Neural progenitor cell (in vitro differentiated cells): Measurements from ENCODE around the gene TRAF3. TPM values are rescaled to one million over a fixed set of nuclear protein-coding genes. Genes with fewer than 3 reads are reported as not detected.

ENCODE experiments used
- DNase-seq: peaks from one replicate; pipeline ENCODE4 v3.0.0-alpha.2; 2016; ENCODE audit warnings: low spot score
- H2AFZ ChIP-seq: fragments of 200-600 bp; sonication (generic); replicated peaks from 2 replicates; pipeline ENCODE4 v1.6.1; 2016; ENCODE audit warnings: antibody characterized with exemption
- H3F3A ChIP-seq: fragments of 200-600 bp; sonication (generic); 2 replicates; pipeline ENCODE4 v1.6.1; 2016; ENCODE audit warnings: antibody characterized with exemption, low read depth
- H3K27ac ChIP-seq: fragments of 200-600 bp; sonication (generic); 2 replicates; pipeline ENCODE4 v1.5.1; 2016; ENCODE audit warnings: mild to moderate bottlenecking
- H3K27me3 ChIP-seq: fragments of 200-600 bp; sonication (generic); 2 replicates; pipeline ENCODE4 v1.6.1; 2016; ENCODE audit warnings: mild to moderate bottlenecking, moderate library complexity
- H3K36me3 ChIP-seq: fragments of 200-600 bp; sonication (generic); 2 replicates; pipeline ENCODE4 v1.5.1; 2016
- H3K4me1 ChIP-seq: fragments of 200-600 bp; sonication (generic); 2 replicates; pipeline ENCODE4 v1.6.1; 2016; ENCODE audit warnings: mixed run types
- H3K4me2 ChIP-seq: fragments of 200-600 bp; sonication (generic); 2 replicates; pipeline ENCODE4 v1.6.1; 2016
- H3K4me3 ChIP-seq: fragments of 200-600 bp; sonication (generic); 2 replicates; pipeline ENCODE4 v1.5.1; 2016
- H3K79me2 ChIP-seq: fragments of 200-600 bp; sonication (generic); 2 replicates; pipeline ENCODE4 v1.6.1; 2016; ENCODE audit warnings: low read depth
- H3K9ac ChIP-seq: fragments of 200-600 bp; sonication (generic); 2 replicates; pipeline ENCODE4 v1.6.1; 2016
- H3K9me3 ChIP-seq: fragments of 200-600 bp; sonication (generic); 2 replicates; pipeline ENCODE4 v1.5.1; 2016; ENCODE audit warnings: low read depth
- H4K20me1 ChIP-seq: fragments of 200-600 bp; sonication (generic); 2 replicates; pipeline ENCODE4 v1.6.1; 2016; ENCODE audit warnings: low read depth
- H3K27ac Mint-ChIP-seq: 3 replicates; pipeline ENCODE4 v1.8.0; 2021; ENCODE audit warnings: mixed read lengths
- H3K27me3 Mint-ChIP-seq: 2 replicates; pipeline ENCODE4 v1.8.0; 2022; ENCODE audit warnings: low read depth, mild to moderate bottlenecking, inconsistent platforms, moderate library complexity, mixed read lengths; ENCODE audit not compliant: insufficient read depth
- H3K36me3 Mint-ChIP-seq: 3 replicates; pipeline ENCODE4 v1.8.0; 2021; ENCODE audit warnings: mixed read lengths
- H3K4me1 Mint-ChIP-seq: 3 replicates; pipeline ENCODE4 v1.8.0; 2021; ENCODE audit warnings: mixed read lengths
- H3K4me3 Mint-ChIP-seq: 3 replicates; pipeline ENCODE4 v1.8.0; 2021; ENCODE audit warnings: mild to moderate bottlenecking, moderate library complexity, mixed read lengths
- H3K9me3 Mint-ChIP-seq: 3 replicates; pipeline ENCODE4 v1.8.0; 2020; ENCODE audit warnings: mixed read lengths
- EZH2 ChIP-seq: fragments of 200-600 bp; sonication (generic); IDR thresholded peaks from 2 replicates; pipeline ENCODE4 v1.6.1; 2017; ENCODE audit warnings: antibody characterized with exemption, mild to moderate bottlenecking, moderate library complexity
- EZH2phosphoT487 ChIP-seq: fragments of 200-600 bp; sonication (generic); IDR thresholded peaks from 2 replicates; pipeline ENCODE4 v1.6.1; 2017; ENCODE audit warnings: antibody characterized with exemption
- total RNA-seq: library from RNA; depleted of rRNA; stranded (reverse); fragments of >200 nt; gene quantifications from 2 replicates; pipeline ENCODE4 v1.2.3, GENCODE V29; 2015; ENCODE audit warnings: low replicate concordance
- TF ChIP-seq, protein P1 (sequence below): fragments of 200-600 bp; sonication (generic); IDR thresholded peaks from 2 replicates; pipeline ENCODE4 v1.5.1; 2017; ENCODE audit warnings: antibody characterized with exemption, mild to moderate bottlenecking

The TRAF3 gene
- total RNA-seq, 1 donor from 2014 or later = 18.1 TPM

DNA sequence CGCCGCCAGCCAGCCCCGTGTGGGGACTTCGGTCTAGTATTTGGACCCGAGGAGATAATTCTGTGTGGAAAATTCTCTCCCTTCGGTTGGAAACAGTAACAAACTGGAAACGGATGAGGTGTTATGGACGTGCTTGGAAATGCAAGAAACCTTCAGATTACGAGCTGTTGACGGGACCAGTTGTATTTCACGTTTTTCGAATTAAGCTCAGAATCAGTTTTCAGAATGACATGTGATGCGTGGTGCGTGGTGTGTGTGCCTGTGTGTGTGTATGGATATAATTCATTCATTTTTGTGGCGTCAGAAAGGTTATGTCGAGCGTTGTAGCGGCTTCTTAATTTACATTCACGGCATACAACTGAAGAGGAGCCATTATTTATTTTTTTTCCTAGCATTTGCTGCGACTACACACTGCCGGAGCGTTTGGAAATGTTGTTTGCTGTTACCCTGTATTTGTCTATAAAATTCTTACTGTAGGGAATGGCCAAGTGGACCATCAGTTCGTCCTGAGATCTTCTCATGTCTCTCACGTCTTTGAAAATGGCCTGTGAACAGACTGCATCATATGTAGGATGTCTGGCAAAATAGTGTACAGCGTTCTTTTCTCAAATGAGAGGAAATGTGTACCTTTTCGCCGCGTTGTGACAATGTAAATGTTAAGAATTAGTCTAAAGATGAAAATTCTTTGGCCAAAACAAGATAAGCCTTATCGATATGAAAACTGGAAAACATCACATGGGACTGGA, 1.3 kb downstream of the TRAF3 start:
- H3K4me3 ChIP-seq = peak overlapping the region; percentile 94
- no peaks in the 10 kb centered on the region for H3K36me3 Mint-ChIP-seq
- peaks cover 41% of the 10 kb centered on the region for H3K79me2 ChIP-seq
- TF ChIP-seq, protein P1, sequence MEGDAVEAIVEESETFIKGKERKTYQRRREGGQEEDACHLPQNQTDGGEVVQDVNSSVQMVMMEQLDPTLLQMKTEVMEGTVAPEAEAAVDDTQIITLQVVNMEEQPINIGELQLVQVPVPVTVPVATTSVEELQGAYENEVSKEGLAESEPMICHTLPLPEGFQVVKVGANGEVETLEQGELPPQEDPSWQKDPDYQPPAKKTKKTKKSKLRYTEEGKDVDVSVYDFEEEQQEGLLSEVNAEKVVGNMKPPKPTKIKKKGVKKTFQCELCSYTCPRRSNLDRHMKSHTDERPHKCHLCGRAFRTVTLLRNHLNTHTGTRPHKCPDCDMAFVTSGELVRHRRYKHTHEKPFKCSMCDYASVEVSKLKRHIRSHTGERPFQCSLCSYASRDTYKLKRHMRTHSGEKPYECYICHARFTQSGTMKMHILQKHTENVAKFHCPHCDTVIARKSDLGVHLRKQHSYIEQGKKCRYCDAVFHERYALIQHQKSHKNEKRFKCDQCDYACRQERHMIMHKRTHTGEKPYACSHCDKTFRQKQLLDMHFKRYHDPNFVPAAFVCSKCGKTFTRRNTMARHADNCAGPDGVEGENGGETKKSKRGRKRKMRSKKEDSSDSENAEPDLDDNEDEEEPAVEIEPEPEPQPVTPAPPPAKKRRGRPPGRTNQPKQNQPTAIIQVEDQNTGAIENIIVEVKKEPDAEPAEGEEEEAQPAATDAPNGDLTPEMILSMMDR = no peak
- TF ChIP-seq EZH2 = peak; percentile 57
- no peak for DNase-seq
- peaks cover 10% of the 10 kb centered on the region for H3K4me1 ChIP-seq
- H3K27ac ChIP-seq = no peak overlapping the region
- H3K27me3 Mint-ChIP-seq = peaks cover 2% of the 10 kb centered on the region
- H4K20me1 ChIP-seq = peaks cover 16% of the 10 kb centered on the region
- no peaks in the 10 kb centered on the region for H3K9me3 ChIP-seq
- peaks cover 19% of the 10 kb centered on the region for H3F3A ChIP-seq
- H3K9me3 Mint-ChIP-seq = no peaks in the 10 kb centered on the region
- H2AFZ ChIP-seq = peak overlapping the region; percentile 89
- H3K4me2 ChIP-seq = peak overlapping the region; percentile 100
- H3K36me3 ChIP-seq = no peaks in the 10 kb centered on the region
- peaks cover 25% of the 10 kb centered on the region for H3K27me3 ChIP-seq
- peak overlapping the region; percentile 89 for H3K4me3 Mint-ChIP-seq
- H3K9ac ChIP-seq = no peak overlapping the region
- H3K4me1 Mint-ChIP-seq = peaks cover 25% of the 10 kb centered on the region
- peak overlapping the region; percentile 10 for H3K27ac Mint-ChIP-seq

DNA sequence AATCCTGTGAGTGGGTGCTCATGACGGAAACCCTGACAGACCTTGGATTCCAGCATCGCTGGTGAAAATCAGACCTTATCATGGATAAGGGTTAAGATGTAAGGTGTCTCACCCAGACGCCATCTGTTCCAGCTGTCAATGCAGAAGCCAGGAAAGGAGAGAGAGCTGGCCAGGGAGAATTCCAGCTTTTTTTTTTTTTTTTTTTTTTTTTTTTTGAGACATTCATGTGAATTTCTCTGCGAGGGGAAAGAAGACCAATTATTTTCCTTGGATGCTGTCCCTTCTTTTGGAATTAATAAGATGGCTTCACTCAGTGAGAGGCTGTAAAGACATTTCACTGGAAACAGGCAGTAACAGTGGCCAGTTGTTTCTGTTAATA, 1.8 kb downstream of the TRAF3 start:
- Mint-ChIP-seq H3K9me3 (no peaks in the 10 kb centered on the region), H3K36me3 (no peaks in the 10 kb centered on the region), H3K27me3 (peaks cover 2% of the 10 kb centered on the region), H3K27ac (no peak overlapping the region), H3K4me3 (peak overlapping the region; percentile 89), H3K4me1 (peaks cover 24% of the 10 kb centered on the region)
- peaks cover 10% of the 10 kb centered on the region for H3K4me1 ChIP-seq
- H3K27ac ChIP-seq = no peak overlapping the region
- H3K27me3 ChIP-seq = peaks cover 25% of the 10 kb centered on the region
- peaks cover 19% of the 10 kb centered on the region for H3F3A ChIP-seq
- TF ChIP-seq, protein P1 = no peak
- TF ChIP-seq EZH2phosphoT487 (no peak), EZH2 (no peak)
- H3K36me3 ChIP-seq = no peaks in the 10 kb centered on the region
- H3K4me2 ChIP-seq = peak overlapping the region; percentile 100
- DNase-seq = no peak
- peak overlapping the region; percentile 94 for H3K4me3 ChIP-seq
- H3K9me3 ChIP-seq = no peaks in the 10 kb centered on the region
- H2AFZ ChIP-seq = no peak overlapping the region
- peaks cover 16% of the 10 kb centered on the region for H4K20me1 ChIP-seq
- H3K9ac ChIP-seq = no peak overlapping the region
- peaks cover 41% of the 10 kb centered on the region for H3K79me2 ChIP-seq

DNA sequence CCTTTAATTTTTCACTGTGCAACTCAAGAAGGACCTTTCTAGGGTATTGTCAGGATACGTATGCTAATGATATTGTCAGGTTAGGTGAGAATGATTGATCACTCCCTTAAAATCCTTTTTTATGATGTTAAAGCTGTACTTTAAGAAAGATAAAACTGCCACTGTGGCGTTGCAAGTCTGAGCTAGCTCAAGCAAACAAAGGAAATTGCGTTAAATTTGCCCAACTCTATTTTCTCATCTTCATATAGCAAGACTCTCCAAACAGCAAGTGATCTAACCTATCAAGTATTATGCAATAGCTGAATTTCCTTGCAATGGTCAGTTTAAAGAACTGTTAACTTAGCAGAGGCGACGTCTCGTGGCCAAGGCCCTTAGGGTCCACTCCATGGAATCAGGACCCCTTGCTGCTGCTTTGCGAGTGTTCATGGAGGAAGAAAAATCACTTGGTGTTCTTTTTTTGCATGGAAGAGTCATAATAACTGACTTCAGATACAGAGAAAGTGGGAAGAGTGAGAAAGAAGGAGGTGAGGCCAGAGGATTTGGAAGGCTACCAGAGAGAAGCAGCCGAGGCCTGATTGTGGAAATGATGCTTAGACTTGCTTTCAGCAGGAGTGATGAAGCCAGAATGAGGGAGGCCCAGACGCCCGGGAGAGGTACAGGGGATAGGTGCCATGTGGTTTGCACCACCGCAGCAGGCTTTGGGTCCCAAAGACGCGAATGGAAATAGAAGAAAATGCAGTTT, 2.5 kb downstream of the TRAF3 start:
- no peaks in the 10 kb centered on the region for H3K9me3 Mint-ChIP-seq
- no peaks in the 10 kb centered on the region for H3K9me3 ChIP-seq
- H3K79me2 ChIP-seq = peaks cover 41% of the 10 kb centered on the region
- H3F3A ChIP-seq = peaks cover 19% of the 10 kb centered on the region
- H3K27me3 ChIP-seq = peaks cover 25% of the 10 kb centered on the region
- H3K36me3 Mint-ChIP-seq = no peaks in the 10 kb centered on the region
- H3K27ac ChIP-seq = no peak overlapping the region
- H3K4me2 ChIP-seq = no peak overlapping the region
- no peak overlapping the region for H3K4me3 ChIP-seq
- H2AFZ ChIP-seq = no peak overlapping the region
- peaks cover 21% of the 10 kb centered on the region for H4K20me1 ChIP-seq
- H3K4me3 Mint-ChIP-seq = peak overlapping the region; percentile 89
- H3K4me1 Mint-ChIP-seq = peaks cover 20% of the 10 kb centered on the region
- peaks cover 2% of the 10 kb centered on the region for H3K27me3 Mint-ChIP-seq
- no peak overlapping the region for H3K9ac ChIP-seq
- no peak for TF ChIP-seq EZH2
- TF ChIP-seq EZH2phosphoT487 = no peak
- TF ChIP-seq, protein P1 = no peak
- no peak for DNase-seq
- no peak overlapping the region for H3K27ac Mint-ChIP-seq
- no peaks in the 10 kb centered on the region for H3K36me3 ChIP-seq
- H3K4me1 ChIP-seq = peaks cover 10% of the 10 kb centered on the region
